Measurements from ENCODE around the gene ADAM8.

DNA sequence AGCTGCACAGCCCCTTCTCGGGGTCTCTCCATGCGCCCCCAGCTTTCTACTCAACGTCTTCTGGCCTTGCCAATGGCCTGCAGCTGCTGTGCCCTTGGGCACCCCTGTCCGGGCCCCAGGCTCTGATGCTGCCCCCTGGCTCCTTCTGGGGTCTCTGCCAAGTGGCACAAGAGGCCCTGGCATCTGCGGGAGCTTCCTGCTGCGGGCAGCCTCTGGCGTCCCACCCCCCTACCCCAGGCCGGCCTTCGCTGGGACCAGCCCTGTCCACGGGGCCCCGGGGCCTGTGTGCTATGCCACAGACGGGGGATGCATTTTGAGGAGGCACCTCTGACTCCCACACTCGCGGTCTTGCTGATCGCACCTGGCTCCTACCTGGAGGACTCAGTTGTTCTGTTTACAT lies 36.7 kb downstream of the ADAM8 start:
- no peak for TF ChIP-seq CTCF (IDR thresholded peaks at IDR 0.05)
- TF ChIP-seq POLR2A (IDR thresholded peaks at IDR 0.05) = no peak
